CD4-positive, alpha-beta T cell treated with Interleukin-15 for 1 hour (primary cell): ENCODE measurements around the gene MAP3K10.

Experiments used
- DNase-seq: peaks from one replicate; pipeline ENCODE4 v3.0.0-alpha.2; 2020

The MAP3K10 gene

DNA sequence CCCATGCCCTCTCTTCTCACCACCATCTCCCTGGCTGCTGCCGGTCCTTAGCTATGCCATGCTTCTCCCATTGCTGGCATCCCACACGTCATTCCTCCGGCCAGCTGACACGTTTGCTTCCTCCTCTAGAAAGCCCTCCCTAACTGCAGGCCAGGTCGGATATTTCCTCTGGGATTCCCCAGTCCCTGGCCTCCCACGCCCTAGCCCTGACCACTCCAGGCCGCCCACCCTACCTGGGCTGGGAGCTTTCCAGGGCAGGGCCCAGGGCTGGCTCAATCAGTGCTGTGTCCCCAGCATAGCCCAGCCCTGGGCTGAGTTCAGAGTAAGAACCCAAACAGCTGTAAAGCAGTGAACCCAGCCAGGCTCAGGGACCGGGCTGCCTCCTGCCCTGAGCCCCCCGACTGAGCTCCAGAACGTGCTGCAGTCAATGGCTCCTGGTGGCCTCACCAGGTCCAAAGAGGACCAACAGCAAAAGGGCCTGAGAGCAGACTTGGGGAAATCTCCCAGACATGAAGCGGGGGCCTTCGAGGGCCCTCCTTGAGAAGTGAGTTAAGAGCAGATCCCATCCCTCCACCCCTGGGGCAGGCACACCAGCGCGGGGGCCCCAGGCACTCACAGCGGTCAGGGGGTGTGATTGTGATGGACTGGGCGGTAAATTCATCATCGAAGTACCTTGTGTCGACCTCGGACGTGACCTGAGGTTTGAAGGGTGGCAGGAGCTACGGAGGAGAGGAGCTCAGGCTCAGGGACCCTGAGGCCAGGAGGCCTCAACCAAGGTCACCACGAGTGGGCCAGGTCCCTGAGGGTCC lies 43.4 kb downstream of the MAP3K10 start:
- DNase-seq = no peak

DNA sequence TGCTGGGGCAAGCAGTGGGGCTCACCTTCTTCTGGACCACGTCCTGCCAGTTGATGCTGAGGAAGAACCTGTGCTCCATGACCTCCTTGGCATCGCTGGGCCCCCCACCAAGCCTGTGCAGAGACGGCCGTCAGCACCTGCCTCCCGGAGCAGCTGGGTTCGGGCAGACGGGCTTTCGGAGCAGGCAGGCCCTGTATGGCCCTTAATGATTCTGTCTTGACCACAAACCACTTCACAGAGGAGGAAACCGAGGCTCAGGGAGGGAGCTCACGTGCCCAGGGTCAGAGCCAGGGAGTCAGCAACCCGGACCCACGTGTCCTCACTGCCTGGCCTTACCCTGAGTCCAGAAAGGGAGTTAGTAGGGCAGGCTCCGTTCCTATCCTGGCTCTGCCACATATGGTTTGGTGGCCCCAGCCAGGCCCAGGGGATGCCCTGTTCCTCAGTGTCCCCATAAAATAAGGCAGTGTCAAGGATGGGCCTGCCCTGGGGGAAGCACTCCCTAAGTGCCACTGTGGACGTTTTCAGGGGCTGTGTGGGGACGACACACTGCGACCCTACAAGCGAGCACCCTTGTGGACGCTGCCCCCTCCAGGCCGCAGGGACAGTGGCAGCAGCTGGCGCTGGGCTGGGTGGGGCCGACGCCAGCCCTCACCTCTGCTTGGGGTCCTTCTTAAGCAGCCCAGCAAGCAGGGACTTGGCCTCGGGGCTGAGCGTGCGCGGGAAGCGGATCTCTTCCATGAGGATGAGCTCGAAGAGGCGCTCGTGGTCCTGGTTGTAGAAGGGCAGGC lies 44.2 kb downstream of the MAP3K10 start:
- DNase-seq = no peak

DNA sequence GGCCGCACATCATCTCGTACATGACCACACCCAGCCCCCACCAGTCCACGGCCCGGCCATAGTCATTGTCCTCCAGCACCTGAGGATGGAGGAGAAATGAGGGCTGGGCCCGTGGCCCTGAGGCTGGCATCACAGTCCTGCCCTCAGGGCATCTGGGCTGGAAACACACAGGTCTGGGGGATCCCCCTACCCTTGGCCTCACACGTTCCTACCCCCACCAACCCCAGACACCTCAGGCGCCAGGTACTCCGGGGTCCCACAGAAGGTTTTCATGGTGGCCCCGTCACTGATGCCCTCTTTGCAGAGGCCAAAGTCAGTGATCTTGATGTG lies 44.8 kb downstream of the MAP3K10 start:
- DNase-seq = no peak

DNA sequence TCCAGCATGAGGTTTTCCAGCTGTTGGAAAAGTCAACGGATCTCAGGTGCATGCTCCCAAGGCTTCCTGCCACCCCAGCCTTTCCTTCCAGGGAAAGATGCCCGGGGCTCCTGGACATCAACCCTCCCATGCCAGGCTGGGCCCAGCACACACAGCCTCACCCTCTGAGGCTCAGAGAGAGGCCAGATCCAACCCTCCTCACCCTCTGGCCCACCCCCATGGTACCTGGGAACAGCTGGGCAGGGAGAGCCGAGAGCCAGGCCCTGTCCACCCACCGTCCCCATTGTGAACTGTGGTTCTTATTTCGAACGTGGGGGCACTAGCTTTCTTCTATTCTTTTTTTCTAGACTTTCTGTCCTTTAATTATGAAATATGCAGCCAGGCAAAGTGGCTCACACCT lies 45.1 kb downstream of the MAP3K10 start:
- no peak for DNase-seq

DNA sequence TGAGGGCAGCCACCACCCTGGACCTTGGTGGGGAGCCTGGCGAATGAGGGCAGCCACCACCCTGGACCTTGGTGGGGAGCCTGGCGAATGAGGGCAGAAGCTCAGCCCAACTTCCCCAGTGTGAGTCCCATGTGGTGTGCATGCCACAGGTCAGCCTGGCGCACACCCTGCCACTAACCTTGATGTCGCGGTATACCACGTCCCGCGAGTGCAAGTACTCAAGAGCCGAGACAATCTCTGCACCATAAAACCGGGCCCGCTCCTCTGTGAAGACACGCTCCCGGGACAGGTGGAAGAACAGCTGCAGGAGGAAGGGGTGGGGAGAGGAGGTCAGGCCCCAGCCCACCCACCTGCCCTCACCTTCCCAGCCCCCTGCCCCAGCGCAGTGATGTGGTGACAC lies 46.6 kb downstream of the MAP3K10 start:
- no peak for DNase-seq

DNA sequence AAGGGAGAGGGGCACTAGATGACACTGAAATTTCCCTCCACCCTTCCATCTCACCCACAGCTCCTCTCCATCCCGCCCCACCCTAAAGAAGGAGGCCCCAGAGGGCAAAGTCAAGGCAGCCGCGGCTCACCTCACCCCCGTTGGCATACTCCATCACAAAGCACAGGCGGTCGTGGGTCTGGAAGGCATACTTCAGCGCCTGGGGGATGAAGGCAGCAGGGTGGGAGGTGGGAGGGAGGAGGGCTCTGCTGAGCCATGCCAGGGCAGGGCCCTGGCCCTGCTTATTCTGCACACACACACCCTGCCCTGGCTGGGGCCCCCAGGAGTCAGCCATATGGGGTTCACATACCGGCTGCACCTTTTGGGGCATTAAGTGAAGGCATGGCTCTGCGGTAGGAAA lies 47.5 kb downstream of the MAP3K10 start:
- DNase-seq = no peak

DNA sequence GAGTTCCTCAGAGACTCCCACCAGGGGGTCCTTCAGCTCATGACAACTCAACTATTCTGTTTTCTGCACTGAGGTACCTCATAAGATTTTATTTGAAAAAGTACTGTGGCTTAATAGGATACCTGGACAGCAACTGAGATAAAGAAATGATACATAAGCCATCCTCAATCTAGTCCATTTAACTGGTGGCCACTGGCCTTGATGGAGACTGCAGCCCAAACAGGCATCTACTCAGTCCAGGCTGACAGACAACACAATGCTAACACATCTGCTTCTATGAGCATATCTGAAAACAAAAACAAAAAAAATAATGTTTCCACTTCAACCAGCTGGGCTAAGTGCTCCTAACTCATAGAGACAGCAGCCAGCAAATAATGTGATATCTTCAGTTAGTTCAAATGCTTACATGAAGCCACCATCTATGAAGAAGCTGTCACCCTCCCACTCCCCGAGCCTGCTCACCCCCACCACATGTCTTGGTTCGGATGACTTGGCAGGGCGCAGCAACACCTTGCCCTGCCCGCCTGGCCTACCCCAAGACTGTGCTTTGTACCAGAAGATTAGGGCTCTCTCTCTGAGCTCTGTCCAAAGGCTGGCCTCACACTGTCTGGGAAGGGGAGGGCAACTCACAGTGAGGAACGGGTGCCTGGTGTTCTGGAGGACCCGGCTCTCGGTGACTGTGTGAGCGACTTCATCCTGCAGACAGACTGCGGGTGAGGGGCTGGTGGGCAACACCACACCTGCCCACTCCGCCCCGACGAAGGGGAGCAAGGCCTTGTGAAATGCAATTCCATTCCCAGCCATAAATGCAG lies 48.4 kb downstream of the MAP3K10 start:
- no peak for DNase-seq

DNA sequence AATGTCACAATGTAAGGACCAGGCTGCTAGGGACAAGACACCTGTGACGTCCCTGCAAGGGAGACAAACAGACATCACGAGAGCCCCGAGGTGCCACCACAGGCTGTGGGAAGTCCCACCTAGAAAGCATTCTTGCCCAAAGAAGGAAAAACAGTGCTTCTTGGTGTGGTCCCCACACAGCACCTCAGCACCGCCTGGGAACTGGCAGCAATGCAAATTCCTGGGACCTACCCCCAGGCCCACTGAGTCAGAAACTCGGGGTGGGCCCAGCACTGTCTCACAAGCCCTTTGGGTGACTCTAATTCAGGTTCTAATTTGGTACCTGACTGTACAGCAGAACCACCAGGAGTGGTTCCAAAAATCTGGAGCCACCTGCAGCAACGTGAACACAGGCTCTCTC lies 49.1 kb downstream of the MAP3K10 start:
- DNase-seq = no peak

DNA sequence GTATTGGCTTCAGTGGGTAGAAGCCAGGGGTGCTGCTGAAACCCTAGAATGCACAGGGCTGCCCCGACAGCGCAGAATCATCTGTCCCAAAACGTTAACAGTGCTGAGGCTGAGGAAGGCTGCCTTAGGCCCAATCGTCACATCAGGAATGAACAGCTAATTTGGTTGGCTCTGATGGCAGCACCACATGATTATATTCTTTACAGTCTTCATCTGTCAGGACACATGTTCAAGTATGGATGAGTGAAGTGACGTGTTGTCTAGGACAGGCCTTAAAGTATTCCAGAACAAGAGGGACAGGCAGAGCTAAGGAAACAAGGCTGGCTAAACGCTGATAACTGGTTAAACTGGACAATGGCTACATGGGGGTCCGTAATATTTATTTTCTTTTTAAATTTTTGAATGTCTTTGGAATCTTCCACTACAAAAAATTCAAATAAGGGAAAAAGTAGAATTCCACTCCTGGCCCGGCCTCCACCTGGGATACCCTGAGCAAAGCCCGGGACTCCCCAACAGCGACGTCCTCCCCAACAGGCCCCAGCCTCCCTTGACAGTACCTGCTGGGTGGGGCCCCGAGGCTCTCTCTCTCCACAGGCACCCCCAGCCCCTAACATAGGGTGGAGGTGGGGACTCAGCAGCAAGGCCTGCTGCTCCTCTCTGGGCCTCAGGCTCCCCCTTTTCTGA lies 50.0 kb downstream of the MAP3K10 start:
- no peak for DNase-seq

DNA sequence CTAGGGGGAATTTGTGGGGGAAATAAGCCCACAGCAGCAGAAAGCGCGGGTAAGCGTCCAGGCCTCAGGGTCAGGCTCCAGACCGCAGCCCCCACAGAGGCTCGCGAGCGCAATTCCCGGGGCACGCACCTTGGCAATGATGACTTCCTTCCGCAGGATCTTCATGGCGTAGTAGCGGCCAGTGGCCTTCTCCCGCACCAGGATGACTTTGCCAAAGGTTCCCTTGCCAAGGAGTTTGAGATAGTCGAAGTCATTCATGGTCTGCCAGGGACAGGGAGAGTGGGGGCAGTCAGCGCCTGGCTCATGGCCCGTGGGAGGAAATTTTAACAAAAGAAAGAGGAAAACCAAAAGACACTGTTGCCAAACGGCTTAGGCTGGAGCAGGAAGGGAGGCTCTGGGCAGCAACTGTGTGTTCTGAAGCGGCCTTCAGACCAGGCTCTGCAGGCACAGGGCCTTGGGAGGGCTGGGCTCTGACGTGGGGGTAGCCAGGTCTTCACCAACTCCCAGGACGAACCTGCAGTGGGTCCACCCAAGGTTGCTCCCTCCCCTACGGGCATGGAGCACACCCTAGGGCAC lies 50.7 kb downstream of the MAP3K10 start:
- no peak for DNase-seq

DNA sequence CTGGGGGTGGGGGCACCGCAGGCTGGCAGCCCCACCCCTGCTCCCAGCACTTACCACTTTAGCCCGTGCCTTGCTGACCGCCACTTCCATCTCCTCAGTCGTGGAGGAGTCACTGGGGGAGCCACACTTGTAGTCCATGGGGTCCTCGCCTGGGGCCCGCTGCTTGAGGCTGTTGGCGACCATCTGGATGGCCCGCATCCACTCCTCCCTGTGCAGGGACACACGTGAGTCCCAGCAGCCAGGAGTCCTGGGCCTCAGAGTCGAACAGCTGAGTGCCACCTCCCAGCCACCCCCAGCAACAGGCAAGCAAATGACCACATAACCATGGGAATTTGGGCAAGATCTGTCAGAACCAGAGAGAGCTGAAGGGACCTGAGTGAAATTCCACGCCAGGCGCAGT lies 51.3 kb downstream of the MAP3K10 start:
- DNase-seq = no peak

DNA sequence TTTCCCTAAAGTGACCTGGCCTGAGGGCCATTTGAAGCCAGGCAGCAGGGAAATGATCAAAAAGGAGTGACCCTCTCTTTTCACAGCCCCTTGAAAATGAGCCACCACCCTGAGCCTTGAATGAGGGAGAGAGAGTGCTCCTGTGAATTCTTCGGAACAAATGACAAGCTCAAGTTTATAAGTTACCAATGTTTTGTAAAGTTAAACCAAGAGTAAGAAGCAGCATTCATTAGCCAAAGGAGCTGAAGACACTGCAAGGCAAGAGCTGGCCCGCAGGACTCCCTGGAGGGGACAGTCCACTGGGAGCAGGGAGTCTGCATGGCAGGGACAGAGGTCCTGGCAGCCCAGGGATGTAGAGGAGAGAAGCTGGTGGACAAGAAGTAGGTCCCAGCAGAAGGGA lies 52.0 kb downstream of the MAP3K10 start:
- DNase-seq = no peak

DNA sequence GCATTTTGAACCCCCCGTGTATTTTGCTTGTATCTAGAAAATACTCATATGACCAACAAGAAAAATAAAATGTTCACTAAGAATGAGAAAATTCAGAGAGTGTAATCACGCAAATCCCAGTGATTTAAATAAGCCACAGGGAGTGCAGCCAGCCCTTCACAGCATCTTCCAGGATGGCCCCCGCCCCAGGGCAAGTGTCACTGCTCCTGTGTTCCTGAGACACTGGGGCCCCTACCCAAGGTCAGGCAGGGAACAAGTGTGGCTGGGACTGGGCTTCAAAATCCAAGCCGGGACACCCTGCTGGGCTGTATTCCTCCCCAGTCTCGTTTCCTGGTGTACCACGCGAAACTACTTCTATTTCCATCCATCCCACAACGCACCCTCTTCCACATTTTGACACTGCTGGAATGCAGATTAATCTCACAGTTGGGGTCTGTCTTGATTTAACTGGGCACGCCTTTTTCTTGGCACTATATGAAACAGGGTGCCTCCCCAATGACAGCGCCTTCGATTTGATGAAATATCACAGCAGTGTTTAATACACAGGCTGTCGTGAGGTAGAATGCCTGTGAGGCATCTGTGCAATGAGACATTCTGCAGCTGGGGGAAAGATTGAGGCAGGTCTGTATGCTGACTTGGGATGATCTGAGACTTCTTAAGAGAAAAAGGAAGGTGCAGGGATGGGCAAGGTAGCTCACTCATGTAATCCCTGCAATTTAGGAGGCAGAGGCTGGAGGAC lies 53.5 kb downstream of the MAP3K10 start:
- no peak for DNase-seq

DNA sequence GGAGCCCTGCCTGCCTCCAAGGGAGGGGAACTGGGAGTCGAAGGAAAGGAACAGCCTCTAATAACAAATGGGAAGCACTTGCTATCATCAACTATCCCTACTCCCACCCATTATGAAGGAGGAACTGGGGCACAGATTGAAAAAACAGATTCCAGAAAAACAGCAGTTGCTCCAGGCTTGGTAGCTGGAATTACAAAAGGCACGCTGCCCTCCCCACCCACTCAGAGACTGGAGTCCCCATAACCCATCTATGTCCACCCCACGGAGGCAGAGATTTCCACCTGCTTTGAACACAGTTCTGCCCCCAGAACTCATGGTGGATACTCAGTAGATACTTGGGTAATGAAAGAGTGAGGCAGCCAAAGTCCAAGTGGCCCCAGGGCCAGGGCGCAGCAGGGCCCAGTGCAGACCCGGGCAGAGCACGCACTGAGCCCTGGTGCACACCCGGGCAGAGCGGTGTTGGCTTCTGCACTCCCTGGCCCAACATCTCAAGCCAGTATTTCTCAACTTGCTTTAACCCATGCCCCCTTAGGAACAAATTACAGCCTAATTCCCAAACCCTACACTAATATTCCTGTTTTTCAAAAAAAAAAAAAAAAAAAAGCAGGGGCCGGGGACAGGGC lies 54.4 kb downstream of the MAP3K10 start:
- no peak for DNase-seq

DNA sequence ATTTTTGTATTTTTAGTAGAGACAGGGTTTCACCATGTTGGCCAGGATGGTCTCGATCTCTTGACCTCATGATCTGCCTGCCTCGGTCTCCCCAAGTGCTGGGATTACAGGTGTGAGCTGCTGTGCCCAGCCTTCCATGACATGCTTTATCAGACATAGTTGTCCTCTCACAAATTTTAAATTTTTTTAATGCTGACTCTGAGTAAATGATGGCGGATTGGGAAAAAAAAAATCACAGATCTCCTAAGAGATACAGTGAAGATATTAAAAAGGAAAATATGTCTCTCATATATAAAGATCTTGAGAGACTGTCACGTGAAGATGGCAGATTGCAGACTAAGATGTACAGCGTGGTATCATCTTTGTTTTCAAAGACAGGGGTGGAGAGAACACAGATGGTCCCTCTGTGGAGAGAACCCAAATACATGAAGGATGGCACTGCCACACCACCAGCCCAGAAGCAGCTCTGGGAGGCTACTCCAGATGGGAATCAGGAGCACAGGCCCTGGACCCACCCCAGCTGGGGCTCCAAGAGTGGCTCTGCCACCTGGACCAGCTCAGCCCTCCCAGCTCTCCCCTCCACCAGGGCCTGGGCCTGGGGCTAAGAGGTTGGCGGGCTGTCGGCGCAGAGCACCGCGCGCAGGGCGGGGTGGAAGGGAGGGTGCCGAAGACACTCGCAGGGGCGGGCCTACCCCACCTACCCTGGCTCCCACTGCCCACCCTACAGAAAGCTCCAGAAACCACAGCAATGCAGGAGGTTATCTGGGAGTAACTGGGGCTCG lies 55.3 kb downstream of the MAP3K10 start:
- DNase-seq = no peak

DNA sequence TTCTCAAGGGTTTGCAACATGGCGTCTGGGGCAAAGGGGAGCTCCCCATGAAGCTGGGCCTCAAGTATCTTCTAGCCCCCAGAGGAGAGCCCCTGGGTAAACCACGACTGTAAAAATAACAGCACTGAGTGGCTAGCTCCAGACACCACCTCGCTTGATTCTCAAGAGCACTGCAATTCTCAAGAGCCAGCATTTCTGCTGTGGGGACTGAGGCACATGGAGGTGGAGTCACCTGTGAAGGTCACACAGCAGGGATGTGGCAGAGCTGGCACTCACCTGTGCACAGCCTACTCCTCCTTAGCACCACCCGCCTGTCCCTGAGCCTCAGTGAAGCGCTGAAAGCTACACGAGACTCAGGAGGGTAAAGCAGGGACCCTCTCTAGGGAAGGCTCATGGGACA lies 56.0 kb downstream of the MAP3K10 start:
- DNase-seq = no peak

DNA sequence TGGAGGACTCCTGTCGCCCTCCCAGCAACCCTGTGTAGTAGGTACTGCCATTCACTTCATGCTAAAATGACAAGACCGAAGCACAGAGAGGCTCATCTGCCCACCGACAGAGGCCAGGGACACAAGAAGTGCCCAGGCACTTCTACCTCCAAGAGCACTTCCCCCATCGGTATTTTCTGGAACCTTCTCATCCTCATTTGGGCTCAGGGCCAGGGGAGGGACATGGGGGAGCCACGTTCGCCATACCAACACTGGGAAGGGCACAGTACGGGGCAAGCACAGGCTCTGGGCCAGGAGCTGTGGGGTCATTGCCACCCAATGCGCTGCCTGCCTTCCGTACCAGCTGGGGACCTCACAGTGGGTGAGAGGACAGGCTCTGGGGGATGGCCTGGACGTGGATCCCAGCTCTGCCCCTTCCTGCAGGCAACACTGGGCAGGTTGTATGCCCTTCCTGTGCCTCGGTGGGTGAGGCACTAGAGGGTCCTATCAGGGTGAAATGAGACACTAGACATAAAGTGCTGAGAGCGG lies 56.6 kb downstream of the MAP3K10 start:
- no peak for DNase-seq

DNA sequence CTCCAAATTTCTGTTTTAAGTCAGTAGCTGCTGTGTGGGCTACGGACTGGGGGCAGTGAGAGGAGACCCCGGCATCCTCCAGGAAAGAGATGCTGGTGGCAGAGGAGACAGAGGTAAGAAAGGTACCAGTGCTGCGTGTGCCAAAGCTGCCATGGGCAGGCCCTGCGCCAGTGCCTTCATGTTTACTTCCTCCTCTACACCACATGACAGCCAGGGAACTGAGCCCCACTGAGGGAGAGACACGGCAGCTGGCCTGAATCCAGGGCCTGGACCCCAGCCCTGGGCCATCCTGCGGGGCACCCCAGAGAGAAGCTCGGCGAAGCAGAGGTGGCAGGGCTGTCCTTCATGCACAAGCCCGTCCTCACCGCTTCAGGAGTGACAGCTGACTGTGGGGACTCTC lies 58.0 kb downstream of the MAP3K10 start:
- DNase-seq = no peak

DNA sequence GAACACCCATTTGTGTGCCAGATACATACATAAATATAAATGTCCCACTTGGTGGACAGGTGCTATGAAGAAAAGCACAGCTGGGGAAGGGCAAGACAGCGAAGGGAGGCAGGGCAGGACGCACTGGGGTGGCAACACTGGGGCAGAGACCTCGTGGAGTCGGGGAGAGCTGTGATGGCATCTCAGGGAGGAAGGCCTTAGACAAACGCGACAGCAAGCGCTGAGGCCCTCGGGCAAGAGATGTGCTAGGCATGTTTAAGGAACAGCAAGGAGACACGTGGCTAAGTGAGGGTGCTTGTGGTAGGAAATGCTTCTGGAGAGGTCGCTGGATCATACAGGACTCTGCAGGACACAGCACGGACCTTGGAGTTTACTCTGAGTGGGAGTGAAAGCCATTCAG lies 58.6 kb downstream of the MAP3K10 start:
- no peak for DNase-seq

DNA sequence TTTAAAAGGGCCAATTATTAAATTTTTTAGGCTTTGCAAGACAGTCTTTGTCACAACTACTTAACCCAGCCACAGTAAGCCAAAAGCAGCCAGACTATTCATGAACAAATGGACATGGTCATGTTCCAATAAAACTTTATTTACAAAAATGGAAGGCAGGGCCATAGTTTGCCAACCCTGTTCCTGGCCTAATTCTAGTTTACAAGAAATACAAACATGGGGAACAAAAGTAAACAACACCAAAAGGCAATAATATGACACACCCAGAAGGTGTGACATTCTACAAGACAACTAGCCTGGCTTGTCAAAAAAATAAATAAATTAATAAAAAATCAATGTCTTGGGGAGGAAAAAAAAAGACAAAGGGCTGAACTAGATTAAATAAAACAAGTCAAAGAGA lies 60.0 kb downstream of the MAP3K10 start:
- no peak for DNase-seq

DNA sequence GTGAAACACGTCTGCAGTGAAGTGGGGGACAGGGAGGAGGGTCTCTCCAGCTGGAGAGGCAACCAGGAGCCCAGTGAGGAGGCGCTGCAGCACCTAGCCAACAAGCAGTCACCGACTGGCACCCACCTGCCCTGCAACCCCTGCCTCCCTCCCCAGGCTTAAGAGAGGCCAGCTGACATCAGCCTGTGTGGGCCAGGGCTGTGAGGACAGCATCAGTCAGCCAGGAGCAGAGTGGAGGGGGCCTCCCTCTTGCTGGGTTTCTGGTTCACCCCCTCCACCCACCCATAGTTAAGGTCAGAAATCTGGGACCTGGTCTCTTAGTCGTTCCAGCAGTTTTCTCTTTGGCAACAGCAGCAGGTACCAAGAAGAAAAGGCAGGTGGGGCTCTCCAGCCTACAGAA lies 60.8 kb downstream of the MAP3K10 start:
- no peak for DNase-seq
